NCI-H2227 (cell line): ENCODE data around the gene PDE4B.
"Not testable (repeated sequence)": the region's sequence is repeated elsewhere in the genome, so short reads cannot be mapped to it uniquely, and the experiment has no call there.

Source experiments
- DNase-seq: peaks from one replicate; lab custom pipeline; 2025; ENCODE audit not compliant: unreplicated experiment; lab: John Stamatoyannopoulos, UW

PDE4B gene

GRCh38 chr1:65949230-65949626 lies 156.5 kb downstream of the PDE4B start:
- DNase-seq: no peak

- DNase-seq: no peak
These were observed 157.2 kb downstream of the PDE4B start for GRCh38 chr1:65949933-65950332.

- DNase-seq: no peak
These were observed 160.0 kb downstream of the PDE4B start for GRCh38 chr1:65952696-65953095.

- no peak for DNase-seq
These were observed 160.5 kb downstream of the PDE4B start for GRCh38 chr1:65953170-65953569.

- no peak for DNase-seq
These were observed 162.4 kb downstream of the PDE4B start for GRCh38 chr1:65955071-65955470.

GRCh38 chr1:65955503-65955902 lies 162.8 kb downstream of the PDE4B start:
- no peak for DNase-seq

- DNase-seq: peak; percentile 76
These were observed 166.1 kb downstream of the PDE4B start for GRCh38 chr1:65958561-65959350.

- no peak for DNase-seq
These were observed 167.3 kb downstream of the PDE4B start for GRCh38 chr1:65959896-65960567.

GRCh38 chr1:65963156-65963888 lies 170.6 kb downstream of the PDE4B start:
- no peak for DNase-seq

- no peak for DNase-seq
These were observed 171.4 kb downstream of the PDE4B start for GRCh38 chr1:65964123-65964522.

GRCh38 chr1:65965112-65965996 lies 172.7 kb downstream of the PDE4B start:
- no peak for DNase-seq

GRCh38 chr1:65967492-65967891 lies 174.8 kb downstream of the PDE4B start:
- not testable (repeated sequence) for DNase-seq

- no peak for DNase-seq
These were observed 178.9 kb downstream of the PDE4B start for GRCh38 chr1:65971547-65971946.

- DNase-seq: no peak
These were observed 183.0 kb downstream of the PDE4B start for GRCh38 chr1:65975708-65976107.

GRCh38 chr1:65979136-65980044 lies 186.7 kb downstream of the PDE4B start:
- DNase-seq: no peak

- no peak for DNase-seq
These were observed 187.5 kb downstream of the PDE4B start for GRCh38 chr1:65980237-65980636.

GRCh38 chr1:65983500-65983899 lies 190.8 kb downstream of the PDE4B start:
- no peak for DNase-seq

- DNase-seq: no peak
These were observed 192.8 kb downstream of the PDE4B start for GRCh38 chr1:65985393-65986066.

- DNase-seq: no peak
These were observed 193.5 kb downstream of the PDE4B start for GRCh38 chr1:65986146-65986545.
